Activated CD8-positive, alpha-beta memory T cell treated with anti-CD3 and anti-CD28 coated beads, Interleukin-2, amount 50 U/mL, for 24 hours (primary cell): ENCODE results near the gene OTUD7B.
"Not testable (repeated sequence)": the region's sequence is repeated elsewhere in the genome, so short reads cannot be mapped to it uniquely, and the experiment has no call there.

Experiments
- DNase-seq: peaks from one replicate; pipeline ENCODE4 v3.0.0-alpha.2; 2020; ENCODE audit errors: extremely low read depth

Gene OTUD7B

DNA sequence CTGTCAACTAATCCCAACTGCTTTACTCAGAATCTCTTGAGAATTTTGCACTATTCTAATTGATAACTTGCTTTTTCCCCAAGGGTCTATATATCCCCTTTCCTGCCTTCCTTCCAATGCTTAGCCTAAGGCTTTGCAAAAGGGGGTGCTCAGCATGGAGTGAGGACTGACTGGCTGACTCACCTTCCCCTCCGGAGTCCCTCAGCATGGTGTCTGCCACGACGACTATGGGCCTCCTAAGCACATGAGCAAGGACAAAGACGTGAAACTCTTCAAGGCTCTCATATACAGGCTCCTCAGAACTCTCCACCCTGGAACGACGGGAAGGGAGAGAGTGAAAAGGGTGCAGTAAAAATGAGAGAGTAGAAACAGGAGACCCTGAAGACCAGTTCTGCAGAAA, 60.6 kb downstream of the OTUD7B start:
- DNase-seq, result no peak

DNA sequence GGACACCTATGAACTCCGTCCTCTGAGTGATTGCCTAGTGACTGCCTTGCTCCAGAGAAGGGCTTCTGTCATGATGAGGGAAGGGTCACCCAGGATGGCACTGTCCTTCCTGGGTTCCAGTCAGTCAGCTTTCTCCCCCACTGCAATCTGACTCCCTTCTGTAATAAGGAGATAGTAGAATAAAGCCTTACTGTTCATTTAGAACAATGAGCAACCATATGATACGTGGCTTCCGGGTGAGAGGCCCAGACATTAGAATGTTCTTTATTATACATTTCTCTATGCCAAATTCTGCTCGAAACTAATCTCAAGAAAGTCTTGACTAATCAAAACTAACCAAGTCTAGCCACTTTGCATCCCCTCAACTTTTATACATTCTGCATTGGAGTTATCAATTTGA, 65.3 kb downstream of the OTUD7B start:
- DNase-seq, result no peak

GRCh38 chr1:149942885-149943284, 67.6 kb downstream of the OTUD7B start:
- DNase-seq, result no peak

- no peak for DNase-seq
These were observed 68.3 kb downstream of the OTUD7B start for GRCh38 chr1:149942207-149942606.

GRCh38 chr1:149940427-149940826, 70.1 kb downstream of the OTUD7B start:
- no peak for DNase-seq

DNA sequence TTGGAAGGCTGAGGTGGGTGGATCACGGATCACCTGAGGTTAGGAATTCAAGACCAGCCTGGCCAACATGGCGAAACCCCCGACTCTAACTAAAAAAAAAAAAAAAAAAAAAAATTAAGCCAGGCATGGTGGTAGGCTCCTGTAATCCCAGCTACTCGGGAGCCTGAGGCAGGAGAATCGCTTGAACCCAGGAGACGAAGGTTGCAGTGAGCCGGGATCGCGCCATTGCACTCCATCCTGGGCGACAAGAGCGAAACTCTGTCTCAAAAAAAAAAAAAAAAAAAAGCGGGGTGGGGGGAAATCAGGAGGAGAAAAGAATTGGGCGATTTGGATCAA, 71.9 kb downstream of the OTUD7B start:
- not testable (repeated sequence) for DNase-seq

GRCh38 chr1:149937759-149938158, 72.8 kb downstream of the OTUD7B start:
- DNase-seq, result no peak

DNA sequence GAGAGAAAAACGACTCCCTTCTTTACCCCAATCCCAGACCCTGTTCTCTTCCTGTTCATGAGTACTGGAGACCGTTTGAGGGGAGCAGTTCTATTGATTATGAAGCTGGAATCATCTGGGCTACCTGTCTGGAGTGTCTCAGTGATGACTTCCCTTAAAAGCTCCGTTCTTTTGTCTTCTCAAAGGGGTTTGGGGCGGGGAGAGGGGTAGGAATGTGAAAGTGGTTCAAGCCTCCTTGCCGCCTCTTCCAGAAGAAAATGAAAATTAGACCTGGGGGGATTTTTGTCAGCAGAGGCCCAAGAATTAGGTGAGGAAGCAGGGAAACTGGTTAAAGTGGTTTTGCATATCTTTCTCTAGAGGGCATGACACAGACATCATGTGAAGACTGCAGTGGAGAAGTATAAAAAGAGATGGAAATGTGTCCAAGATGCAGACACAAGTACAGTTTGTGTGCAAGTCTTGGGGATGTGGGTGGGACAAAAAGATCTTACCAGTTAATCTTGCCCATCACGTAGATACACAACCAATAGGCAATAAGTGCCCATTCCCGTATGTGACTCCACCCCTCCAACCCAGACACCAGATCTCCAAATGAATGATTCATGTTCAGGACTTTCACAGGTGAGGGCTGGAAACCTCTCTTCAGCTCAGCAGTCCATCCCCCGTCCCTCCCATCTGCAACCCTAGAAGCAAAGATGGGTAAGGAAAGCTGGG, 73.4 kb downstream of the OTUD7B start:
- DNase-seq, result no peak

GRCh38 chr1:149936170-149936991, 74.1 kb downstream of the OTUD7B start, which contains the start of gene MTMR11:
Gene MTMR11 (minus strand): TSS chr1:149936879. CDS start chr1:149936647, 232 bp downstream.
- no peak for DNase-seq

DNA sequence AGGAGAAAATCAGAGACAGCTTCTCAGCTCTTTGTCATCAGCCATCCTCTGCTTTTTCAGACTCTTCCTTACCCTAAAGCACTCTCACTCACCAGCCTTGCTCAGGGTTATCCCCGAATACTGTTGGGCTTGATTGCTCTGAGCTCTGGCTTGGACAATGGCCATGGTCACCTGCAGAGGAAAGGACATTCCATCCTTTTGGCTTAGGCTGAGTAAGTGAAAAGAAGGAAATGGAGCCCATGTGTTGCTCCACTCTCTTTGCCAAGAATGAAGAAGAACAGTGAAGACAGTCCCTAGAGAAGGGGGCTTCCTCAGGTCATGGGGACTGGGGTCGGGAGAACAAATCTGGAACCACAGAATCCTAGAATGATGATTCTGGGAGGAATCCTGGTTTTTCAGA, 76.2 kb downstream of the OTUD7B start:
- no peak for DNase-seq

GRCh38 chr1:149933208-149933607, 77.3 kb downstream of the OTUD7B start:
- no peak for DNase-seq

- no peak for DNase-seq
These were observed 78.1 kb downstream of the OTUD7B start for GRCh38 chr1:149932474-149932873.

- DNase-seq, result no peak
These were observed 79.2 kb downstream of the OTUD7B start for GRCh38 chr1:149931212-149931790.

DNA sequence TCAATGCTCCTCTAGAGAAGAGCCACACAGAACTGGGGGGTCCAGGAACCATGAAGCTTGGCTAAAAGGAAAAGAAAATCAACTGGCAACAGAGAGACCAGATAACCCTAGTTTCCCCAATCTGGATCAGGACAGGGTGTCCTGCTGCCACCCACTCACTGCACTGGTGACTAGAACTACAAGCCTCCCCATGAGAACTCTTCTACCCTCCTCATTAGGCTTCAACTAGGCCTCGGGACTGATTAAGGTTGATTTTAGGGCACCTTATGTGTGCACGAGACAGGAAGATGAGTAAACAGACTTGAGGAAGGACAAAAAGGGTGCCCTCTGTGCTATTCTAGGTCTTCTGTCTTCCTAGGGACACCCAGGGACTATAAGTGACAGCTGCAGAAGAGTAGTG, 80.7 kb downstream of the OTUD7B start:
- DNase-seq, result no peak

GRCh38 chr1:149928401-149928724, 82.2 kb downstream of the OTUD7B start:
- no peak for DNase-seq

DNA sequence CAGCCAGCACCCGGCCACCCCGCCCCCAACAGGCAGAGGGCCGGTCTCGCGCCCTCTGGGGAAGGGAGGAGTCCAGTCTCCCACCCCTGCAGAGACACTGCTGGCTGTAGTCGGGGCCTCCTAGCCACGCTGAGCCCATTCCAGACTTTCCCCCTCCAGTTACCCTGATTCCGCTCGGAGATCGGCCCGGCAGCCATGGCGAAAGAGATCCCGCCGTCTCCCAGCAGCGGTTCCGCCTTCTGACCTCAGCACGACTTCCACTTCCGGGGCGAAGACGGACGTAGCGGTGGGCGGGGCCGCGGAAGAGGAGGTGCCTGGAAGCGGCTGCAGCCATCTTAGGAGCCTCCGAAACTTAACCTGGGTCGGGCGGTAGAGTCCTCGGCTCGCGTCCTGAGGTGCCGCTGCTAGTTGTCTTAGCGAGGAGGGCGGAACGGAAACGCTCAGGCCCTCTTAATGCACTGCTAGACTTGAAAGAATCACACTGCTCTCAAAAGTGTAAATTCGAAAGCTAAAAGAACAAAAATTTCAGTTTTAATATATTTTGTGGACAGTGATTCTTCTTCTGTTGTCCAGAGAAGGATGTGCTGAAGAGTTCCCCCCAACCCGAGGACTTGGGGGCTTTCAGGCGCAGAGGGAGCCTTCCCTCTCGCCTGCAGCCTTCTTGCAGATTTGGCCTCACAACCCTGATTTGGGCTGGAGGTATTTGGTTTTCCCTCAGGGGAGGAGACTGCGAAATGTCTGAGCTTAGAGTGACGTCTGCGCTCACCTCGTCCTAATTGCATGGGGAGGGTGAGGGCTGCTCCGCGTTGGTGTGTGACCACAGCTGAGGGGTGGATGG, 82.7 kb downstream of the OTUD7B start, which contains the start of gene SF3B4:
Gene SF3B4, minus strand, starts transcription at position 241 of the 838 bp plus-strand sequence. Its CDS starts 44 bp downstream, at position 197.
- DNase-seq, result peak; percentile 92

DNA sequence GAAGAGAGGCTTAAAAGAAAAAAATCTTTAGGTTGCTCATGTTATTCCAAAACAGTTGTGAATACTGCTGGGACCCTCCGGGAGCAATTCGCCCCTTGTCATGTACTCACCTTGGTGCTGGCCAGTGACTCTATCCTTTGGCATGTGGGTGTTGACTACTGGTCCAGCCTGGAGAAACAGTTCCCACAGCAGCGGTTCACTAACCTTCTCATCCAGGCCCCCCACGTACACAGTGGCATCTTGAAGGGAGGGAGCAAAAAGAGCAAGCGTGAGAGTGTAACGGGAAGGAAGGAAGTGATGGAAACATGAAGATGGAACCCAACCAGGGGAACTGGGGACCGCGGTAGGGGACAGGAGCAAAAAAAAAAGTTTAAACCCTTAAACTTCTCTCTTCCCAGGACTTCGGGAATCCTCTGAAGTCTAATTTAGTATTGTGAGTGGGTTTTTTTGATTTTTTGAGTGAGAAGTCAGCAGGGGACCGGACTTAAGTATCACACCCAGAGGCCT, 83.4 kb downstream of the OTUD7B start:
- DNase-seq, result no peak

GRCh38 chr1:149926296-149926695, 84.2 kb downstream of the OTUD7B start:
- no peak for DNase-seq

DNA sequence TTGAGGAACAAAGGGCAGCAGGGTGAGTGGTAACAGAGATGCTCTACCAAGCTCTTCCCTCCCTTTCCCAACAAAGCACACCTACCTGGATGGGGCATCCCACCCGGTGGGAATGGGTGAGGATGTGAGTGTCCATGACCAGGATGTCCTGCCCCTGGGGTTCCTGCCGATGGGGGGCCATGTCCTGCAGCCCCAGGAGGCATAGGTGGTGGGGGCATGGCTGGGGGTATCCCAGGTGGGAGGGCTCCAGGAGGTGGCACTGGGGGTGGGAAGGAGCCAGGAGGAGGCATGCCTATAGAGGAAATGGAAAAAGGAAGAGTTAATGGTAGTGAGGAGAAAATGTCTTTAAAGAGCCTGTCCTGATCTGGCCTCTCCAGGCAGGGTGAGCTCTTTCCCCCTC, 84.8 kb downstream of the OTUD7B start:
- DNase-seq, result no peak

- DNase-seq, result no peak
These were observed 85.2 kb downstream of the OTUD7B start for GRCh38 chr1:149925345-149925744.

- DNase-seq, result no peak
These were observed 86.9 kb downstream of the OTUD7B start for GRCh38 chr1:149923626-149924025.
